NCI-H128 (cell line): ENCODE data around the gene TRAM2.

ENCODE experiments used
- DNase-seq: peaks from one replicate; lab custom pipeline; 2025; ENCODE audit not compliant: unreplicated experiment; lab: John Stamatoyannopoulos, UW

TRAM2 gene

DNA sequence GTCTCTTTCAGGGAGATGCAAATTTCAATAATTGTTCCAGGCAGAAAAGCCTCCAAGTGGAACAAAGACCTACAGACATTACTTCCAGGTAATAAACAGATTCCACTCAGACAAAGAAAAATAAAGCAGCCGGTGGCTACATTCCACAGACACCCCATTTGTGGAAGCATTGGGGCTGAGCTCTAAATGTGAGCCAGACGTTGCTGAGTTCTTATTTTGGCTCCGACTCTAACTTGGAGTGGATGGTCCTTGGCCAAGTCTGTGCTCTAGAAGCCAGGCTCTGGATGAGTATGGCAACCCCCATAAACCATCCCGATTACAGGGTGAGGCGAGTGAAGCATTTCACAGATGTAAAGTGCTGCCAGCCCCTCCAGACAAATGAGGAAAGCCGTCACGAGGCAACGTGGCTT lies 6.6 kb downstream of the TRAM2 start:
- DNase-seq, result no peak

DNA sequence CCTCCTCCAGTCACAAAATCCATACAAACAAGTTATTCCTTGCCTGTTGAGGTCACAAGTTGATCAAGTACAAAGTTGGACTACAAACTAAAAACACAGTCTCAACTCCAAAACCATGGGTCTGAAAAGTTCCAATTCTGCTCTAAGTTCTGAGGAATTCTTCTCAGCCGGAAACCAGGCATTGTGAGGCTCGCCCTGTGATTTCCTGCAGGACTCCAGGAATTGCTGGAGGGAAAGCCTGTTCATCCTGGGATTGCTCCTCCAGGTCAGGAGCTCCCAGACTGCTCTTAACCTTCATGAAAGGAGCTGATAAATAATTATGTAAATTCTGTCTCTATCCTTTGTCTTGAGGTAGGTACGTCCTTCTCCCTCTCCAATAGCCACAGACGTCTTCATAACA lies 8.5 kb downstream of the TRAM2 start:
- no peak for DNase-seq

DNA sequence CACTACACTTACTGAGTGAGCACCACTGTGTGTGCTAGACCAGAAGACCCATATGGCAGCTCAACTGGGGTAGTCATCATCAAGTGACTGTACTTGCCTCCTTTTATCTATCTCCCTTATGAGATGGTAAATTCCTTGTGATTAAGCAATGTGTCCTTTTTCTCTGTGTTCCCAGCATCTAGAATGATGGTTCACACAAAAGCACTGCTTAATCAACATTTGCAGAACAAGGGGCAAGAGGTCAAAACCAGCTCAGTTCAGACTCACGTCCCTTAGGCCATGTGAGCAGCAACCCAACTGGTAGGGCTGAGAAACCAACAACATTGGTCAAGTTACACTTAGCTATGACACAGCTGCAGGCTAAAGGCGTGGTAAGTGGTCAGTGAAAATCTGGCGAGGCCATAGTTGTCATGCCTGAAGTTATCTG lies 10.0 kb downstream of the TRAM2 start:
- no peak for DNase-seq

DNA sequence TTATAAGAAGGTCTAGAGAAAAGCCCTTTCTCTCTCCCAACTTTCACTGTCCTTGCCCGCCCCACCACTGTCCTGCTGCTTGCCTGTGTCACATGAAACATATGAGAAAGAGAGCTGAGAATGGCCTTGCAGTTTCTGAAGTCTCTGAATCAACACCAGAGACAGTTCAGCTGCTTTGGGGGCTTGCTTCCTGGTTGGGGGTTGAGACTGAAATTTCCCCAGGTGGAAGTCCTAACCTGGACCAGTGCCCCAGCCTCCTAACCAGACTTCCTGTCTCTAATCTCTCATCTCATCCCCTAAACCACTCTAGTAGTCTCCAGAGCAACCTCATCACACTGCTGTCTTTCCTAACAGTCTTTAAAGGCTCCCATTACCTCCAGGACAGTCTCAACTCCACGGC lies 10.7 kb downstream of the TRAM2 start:
- no peak for DNase-seq

DNA sequence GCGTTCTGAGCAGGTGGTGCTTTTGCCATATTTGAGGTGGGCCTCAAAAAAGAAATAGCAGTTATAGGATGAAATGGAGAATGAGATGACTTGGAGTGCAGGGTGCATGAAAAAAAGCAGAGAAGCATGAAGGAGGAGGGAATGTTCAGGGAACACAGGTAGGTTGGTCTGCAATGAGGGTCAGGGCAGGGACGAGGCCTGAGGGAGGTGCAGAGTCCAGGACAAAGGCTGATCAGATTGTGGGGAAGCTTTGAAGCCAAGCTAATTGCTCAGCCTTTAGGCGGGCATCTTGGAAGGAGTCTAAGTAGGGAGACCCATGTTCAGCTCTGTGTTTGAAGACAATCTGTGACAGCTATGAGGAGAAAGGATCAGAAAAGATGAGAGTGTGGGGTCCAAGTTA lies 12.0 kb downstream of the TRAM2 start:
- DNase-seq, result no peak

DNA sequence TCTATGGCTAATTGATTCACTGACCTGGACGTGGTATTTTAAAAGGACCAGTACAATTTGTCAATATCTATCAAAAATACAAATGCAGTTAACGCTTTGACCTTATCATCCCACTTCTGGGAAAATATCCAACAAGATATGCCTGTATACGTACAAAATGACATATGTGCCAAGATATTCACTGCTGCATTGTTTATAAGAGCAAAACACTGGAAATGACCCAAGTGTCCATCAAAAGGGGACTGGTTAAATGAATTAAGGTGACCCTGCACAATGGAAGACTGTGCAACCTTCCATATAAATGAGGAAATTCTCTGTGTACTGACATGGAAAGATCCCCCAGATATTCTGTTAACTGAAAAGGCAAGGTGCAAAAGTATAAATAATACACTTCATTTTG lies 13.9 kb downstream of the TRAM2 start:
- no peak for DNase-seq

DNA sequence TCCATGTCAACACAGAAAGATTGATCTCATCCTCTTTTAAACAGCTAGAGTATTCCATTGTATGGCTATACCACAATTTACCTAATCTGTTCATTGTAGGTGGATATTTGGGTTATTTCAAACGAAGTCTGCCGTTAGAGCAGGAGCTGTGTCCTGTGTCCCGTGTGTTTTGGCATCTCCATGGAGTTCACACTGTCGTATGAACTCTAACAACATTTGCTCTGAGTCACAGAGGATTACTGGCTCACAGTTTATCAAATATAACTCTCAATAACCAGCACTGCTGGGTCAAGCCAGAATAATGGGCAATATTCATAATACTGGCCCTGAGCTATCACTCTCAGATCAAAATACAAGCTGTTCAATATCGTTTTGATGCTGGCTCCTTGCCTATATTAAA lies 16.4 kb downstream of the TRAM2 start:
- no peak for DNase-seq

DNA sequence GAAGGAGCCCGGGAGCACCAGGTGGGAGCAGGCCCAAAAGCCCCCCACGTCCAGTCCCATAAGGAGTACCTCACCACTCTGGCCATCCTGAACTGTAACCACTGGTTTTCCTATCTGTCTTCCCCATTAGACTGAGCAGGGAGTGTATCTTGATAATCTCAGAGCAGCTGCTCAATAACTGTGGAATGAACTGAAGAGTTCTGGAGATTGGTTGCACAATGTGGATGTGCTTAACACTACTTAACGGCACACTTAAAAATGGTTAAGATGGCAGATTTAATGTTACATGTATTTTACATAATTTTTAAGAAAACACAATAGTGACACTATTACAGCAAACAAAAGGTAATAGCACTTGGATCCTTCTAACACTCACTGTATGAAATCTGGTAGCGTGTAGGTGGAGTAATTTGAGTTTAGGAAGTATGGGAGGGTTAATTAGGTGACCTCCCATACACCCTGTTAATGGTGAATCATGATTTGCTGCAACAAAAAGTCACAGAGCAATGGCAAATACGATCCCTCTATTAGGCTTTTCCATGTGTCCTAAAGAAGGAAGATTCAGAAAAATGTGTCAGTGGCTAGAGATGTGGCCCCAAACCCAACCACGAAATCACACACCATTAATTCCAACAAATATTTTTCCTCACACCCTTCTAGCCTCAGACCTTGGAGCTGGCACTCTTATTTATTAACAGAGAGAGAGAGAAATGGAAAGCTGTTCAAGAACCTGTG lies 18.4 kb downstream of the TRAM2 start:
- no peak for DNase-seq

DNA sequence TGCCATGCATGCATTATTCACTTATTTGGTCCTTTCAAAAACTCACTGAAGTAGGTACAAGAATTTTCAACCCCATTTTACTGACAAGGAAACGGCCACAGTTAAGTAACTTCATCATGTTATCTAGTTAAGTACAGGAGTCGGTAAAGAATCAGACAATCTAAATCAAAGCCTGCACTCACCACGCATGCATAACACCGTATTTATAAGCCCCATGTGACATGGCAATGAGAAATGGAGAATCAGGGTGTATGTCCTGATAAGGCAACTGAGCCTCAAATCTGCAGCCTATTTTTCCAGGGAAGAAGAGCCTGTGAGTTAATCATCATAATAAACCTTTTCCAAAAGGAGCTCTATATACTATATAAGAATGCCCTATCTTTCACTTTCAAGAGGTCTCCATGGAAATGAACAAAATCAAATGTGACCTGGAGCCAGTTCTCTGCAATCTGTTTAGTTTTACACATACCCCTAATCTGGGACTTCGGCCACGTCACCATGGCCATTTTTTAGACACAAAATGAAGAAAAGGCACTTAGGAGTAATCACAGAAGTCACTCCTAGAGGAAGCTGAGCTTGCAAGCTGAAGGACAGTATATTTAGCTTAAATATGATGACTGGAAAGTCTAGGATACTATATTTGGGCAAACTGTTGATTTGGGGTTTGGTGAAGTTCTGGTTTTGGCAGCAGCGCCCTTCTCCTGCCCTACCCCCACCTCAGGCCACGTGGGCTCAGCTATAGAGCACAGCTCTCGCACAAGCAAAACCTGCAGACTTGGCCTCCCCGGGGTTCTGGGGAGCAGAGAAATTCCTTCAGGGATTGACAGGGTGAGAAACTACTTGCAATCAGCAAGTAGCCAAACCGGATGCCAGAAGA lies 19.2 kb downstream of the TRAM2 start:
- no peak for DNase-seq

DNA sequence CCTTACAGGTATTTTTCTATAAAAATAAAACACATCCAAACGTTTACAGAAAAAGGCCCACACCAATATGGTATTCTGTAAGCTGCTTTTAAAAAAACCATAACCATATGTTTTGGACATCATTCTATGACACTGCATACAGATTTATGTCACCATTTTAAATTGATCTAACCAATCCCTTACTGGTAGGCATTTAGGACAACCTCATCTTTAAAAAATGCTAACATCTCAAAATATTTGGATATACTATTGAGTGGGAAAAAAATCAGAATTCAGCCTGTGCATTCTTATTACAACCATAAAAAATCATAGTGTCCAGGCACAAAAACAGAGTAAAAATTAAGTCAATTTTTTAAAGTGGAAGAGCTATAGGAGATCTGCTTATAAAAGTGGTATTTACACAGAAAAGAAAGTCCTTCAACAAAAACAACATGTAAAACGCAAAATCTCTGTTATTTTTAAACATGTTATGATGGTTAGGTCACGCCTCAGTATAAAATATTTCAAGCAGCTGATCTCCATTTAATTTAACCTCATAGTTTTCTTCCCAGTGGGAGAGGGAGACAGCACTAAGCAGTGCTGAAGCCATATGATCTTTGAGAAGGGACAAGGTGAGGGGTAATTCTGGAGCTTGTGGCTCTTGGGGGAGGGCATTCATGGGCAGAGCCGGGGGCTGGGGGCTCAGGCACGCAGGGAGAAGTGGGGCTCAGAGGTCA lies 21.2 kb downstream of the TRAM2 start:
- no peak for DNase-seq

DNA sequence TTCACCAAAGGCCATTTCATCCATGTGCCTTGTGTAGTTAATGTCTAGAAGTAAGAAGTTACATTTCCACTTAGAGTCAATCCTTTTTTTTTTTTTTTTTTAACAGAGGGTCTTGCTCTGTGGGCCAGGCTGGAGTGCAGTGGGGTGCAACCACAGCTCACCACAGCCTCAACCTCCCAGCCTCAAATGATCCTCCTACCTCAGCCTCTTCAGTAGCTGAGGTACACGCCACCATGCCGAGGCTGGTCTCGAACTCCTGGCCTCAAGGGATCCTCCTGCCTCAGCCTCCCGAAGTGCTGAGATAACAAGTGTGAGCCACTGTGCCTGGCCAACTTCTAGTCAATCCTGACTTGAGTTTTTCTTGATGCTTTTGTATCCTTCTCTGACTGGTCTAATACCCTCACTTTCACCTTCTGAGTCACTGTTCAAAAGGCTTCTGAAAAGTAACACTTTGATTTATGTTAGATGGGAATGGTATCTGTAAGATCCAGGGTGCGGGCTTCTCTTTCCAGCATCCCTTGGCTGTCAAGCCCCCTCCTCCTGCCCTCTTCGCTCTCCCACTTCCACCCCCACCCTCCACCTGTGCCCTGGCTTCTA lies 22.1 kb downstream of the TRAM2 start:
- no peak for DNase-seq

DNA sequence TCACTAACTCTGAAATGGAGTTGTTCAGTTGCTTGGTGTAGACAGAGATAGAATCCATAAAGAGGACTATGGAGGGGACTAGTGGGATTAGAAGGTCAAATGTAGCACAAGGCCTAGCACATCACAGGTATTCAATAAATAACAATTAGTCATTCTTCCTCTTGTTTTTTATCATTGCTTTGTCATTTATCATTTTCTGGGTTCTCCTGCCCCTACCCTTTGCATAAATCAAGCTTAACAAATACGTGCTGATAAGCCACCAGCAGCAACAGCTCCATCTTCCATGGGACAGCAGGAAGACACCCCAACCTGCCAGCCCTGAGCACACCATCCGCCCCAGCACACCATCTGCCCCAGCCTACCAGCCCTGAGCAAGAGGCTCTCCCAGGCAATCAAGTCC lies 23.1 kb downstream of the TRAM2 start:
- DNase-seq, result no peak

DNA sequence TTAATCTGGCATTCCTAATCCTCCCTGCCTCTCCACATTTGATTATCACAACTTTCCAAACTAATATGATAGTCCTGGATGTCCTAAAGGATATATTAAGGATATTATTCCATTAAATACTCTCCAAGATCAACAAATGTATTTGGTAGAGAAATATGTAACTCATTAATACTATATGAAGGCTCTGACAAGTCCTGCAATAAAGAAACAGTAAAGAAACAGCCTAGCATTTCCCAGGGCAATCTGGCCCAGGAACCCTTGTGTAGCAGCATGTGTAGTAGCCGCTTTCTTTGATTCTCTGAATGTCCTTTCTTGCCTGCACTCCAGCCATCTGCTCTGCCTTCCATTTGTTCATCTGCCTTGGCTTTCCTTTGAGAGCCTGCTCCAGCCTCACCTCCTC lies 23.7 kb downstream of the TRAM2 start:
- DNase-seq, result no peak

DNA sequence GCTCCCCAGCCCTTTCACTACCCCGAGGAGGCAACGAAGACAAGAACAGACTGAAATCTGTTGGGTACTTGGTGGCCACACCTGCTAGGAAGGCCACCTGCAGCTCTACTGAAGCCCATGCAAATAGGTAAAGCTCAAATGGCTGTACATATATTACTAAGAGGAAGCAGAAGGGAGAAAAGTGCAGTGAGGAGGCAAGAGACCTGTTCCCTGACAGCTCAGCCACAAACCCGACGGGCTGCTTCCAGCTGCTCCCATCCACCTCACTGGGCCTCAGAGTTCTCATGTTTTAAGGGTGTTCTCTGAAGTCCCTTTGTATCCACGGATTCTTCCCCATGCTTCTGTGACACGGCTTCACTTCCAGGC lies 24.6 kb downstream of the TRAM2 start:
- no peak for DNase-seq

DNA sequence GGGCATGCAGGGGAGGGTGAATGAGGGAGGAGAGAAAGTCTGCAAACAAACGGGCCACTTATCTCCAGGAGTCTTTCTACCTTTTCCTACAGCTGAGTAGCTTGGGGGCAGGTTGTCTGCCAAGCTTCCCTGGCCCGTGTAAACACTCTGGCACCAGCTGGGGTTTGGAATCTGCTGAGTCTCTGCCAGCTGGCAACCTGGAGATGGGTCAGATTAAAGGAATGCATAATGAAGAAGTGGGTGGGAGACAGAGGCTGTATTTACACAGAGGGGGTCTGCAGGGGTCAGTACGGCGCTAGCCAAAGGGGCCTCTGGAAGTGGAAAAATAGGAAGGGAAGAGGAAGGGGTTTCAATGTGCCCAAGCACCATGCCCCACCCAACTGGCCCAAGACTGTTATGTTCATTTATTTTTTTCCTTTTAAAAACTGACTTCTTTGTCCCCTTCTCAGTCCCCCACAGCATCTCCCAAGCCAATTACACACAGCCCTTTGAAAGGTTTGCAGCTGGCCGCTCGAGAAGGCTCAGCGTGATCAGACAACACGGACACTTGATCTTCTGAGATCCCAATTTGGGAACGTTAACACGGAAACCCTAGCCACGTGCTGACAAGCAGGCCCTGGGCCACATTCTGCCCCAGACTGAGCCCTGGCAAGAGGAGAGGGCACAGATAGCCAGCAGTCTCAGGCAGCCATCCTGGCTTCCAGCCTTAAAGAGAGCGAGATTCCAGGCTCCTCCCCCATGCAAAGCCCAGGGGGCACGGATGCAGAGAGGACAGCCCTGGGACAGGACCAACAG lies 25.2 kb downstream of the TRAM2 start:
- DNase-seq, result peak; percentile 57

DNA sequence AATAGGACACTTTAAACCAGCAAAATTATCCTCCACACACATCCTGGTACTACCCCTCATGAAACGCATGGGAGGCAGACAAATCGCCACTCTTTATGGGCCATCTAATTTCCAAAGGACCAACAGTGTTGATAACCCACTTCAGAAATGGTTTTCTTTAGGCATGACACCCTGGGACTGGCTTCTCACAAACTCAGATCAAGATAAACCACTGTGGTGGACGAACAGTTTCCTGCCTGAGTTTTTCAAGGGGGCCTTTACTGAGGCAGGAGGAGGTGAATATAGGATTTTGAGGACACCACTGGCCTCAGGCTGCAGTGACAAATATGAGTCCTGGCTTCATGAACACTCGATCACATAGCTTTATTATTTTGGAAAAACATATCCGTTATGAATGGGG lies 26.0 kb downstream of the TRAM2 start:
- no peak for DNase-seq

DNA sequence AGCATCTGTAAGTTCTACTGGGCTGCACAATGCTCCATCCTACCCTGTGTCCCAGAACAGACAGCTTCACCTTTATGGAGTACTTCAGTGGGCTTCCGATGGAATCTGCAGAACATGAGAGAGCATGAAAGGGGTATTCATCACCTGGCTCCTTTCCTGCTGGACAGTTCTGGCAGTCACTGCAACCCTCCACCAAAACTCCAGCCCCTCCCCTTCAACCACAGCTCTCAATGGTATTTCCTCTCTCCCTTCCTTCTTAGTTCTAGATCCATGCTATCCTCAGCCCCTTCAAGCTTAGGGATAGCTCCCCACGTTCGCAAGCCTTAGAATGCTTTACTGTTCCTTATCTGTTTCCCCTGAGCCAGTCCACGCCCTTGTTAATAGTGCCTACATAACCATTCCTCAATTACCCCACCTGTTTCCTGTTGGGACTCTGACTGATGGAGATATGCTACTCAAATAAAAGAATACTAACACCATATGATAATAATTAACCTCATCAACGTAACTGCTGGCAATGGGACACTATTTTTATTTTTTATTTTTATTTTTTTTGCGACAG lies 26.8 kb downstream of the TRAM2 start:
- no peak for DNase-seq

DNA sequence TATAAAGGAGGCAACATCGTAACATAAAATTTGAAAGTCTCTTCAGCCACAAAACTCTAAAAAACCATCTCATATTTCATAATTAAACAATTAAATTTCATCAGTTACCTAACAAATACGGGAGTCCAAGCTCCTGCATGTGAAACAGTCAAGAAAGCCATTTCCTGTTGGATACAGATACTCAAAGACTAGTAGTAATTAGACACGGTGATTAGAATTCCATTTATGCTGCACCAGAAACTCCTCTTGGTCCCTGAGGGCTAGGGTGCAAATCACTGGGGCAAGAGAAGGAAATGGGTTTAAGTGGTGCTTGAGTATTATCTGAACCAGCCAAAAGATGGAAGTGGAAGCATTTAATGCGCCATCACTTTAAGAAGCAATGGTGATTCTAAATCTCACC lies 27.4 kb downstream of the TRAM2 start:
- DNase-seq, result no peak

DNA sequence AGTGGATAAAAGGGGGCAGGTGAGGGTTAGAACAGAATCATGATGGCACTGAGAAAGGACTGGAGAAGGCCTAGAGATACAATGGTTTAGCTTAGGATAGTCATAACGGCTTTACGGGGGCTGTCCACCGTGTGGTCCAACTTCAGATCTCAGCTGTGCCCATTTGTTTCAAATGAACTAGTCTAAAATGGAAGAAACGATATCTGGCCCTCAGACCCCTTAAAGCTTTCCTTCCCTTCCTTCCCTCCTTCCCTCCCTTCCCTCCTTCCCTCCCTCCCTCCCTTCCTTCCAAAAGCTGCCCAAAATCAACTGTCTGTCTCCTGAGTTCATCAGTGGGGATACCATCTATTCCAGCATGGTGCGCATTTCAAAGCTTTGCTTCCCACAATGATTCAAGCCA lies 27.9 kb downstream of the TRAM2 start:
- DNase-seq, result no peak

DNA sequence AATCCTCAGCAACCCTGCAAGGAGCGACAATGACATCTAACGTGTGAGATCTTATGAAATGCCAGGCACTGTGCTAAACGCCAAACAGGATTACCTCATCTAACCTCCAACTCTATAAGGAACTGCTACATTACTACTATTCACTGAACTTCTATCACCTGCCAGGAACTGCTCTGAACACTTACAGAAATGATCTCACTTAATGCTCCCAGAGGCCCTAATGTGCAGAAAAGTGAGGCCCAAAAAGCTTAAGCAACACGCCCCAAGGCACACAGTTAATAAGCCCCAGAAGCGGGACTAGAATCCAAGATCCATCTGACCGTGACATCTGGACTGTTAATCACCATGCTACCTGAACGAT lies 28.5 kb downstream of the TRAM2 start:
- no peak for DNase-seq
